Activated CD4-positive, alpha-beta T cell treated with anti-CD3 and anti-CD28 coated beads for 1 hour (primary cell): ENCODE results near the gene PSME1.
A peak's percentile ranks its signal among the peaks of the same experiment; 100 is the strongest.
"Not testable (repeated sequence)": the region's sequence is repeated elsewhere in the genome, so short reads cannot be mapped to it uniquely, and the experiment has no call there.

Experiments
- DNase-seq: peaks from one replicate; pipeline ENCODE4 v3.0.0-alpha.2; 2020

The PSME1 gene

GRCh38 chr14:24105609-24106239 lies 30.3 kb upstream of the PSME1 start:
- not testable (repeated sequence) for DNase-seq

DNA sequence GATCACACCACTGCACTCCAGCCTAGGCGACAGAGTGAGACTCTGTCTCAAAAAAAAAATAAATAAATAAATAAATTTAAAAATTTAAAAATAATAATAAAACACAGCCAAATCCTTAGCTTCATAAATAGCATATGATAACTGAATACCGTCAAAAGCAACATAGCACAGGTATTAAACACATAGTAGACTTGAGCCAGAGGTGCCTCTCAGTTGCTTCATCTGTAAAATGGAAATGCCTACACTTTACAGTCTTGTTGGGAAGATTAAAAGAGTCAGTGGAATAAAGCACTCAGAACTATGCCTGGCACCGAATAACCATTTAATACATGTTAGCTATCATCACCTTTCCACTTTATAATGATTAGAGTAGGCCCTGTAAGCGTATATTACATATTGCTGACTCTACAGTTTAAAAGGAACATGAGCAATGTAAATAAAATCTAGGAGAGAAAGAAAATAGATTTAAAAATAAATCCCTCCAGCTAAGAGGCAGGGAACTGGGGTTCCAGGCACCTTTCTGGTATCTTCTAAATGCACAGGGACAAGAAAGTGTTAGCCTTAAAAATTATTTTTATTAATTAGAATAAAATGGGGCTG lies 29.2 kb upstream of the PSME1 start:
- no peak for DNase-seq

GRCh38 chr14:24108336-24108874 lies 27.6 kb upstream of the PSME1 start:
- DNase-seq, result no peak

DNA sequence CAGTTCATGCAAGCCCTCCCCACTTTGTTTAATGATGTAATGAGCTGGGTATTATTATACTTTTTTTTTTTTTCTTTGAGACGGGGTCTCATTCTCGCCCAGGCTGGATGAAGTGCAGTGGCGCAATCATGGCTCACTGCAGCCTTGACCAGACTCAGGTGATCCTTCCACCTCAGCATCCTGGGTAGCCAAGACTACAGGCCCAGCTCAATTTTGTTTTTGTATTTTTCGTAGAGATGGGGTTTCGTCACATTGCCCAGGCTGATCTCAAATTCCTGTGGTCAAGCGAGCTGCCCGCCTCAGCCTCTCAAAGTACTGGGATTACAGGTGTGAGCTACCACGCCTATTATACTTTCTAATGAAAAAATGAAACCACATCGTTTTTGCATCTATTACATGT lies 25.9 kb upstream of the PSME1 start:
- DNase-seq, result no peak

DNA sequence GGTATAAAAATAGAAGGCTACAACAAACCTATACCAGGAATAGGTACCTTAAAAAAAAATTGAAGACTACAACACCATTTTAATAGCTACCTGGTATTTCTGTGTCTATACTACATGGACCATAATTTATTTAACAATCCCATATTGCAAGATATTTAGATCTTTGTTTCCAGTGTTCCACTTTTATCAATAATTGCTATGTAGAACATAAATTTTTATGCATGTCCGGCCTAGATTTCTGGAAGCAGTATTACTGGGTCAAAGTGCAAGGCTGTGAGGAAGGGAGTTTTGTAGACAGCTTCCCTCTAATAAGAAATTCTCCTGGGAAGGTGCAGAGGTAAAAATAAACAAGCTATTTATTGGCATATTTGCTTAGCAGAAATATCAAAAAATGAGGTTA lies 25.5 kb upstream of the PSME1 start:
- DNase-seq, result no peak

- no peak for DNase-seq
Observed at GRCh38 chr14:24113379-24113800, 22.6 kb upstream of the PSME1 start.

DNA sequence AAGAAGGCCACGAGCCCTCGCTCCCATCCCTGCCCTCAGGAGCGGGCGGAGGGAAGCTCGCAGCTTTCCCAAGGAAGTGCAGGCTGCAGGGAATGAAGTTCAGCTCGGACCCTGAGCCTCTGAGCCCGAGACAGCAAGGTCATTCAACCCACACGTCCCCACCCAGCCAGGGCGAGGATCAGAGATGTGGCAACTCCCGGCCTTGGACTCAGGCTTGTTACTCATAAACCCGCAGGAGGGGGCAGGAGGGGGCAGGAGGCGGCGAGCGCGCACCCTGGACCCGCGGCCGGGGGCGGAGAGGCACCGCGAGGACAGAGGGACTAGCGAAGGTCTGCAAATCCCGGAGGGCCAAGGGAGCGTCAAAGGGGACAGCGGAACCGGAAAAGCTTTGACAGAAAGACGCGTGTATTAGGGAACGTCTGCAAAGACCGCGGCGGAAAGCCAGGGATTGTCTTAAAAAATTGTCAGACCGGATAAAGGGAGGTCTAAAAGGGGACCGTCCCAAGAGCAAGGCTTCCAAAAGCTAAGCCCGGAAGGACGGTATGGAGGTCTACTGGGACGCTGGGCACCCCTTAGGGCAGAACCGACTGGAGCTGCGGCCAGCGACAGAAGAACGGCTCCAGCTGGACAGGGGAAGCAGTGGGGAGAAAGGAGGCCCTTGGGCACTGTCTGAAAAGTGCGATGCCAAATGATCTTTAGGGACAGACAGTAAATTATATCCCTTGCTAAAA lies 22.0 kb upstream of the PSME1 start:
- DNase-seq, result peak; percentile 62

- peak; percentile 97 for DNase-seq
Observed at GRCh38 chr14:24114532-24115421, 21.2 kb upstream of the PSME1 start, which contains the start of the genes DCAF11 and NRL. Gene DCAF11, plus strand, starts transcription at chr14:24114777. Its CDS starts 818 bp downstream, at chr14:24115595. Gene NRL, minus strand, starts transcription at chr14:24114949. Its CDS starts 32,101 bp downstream, at chr14:24082848.

DNA sequence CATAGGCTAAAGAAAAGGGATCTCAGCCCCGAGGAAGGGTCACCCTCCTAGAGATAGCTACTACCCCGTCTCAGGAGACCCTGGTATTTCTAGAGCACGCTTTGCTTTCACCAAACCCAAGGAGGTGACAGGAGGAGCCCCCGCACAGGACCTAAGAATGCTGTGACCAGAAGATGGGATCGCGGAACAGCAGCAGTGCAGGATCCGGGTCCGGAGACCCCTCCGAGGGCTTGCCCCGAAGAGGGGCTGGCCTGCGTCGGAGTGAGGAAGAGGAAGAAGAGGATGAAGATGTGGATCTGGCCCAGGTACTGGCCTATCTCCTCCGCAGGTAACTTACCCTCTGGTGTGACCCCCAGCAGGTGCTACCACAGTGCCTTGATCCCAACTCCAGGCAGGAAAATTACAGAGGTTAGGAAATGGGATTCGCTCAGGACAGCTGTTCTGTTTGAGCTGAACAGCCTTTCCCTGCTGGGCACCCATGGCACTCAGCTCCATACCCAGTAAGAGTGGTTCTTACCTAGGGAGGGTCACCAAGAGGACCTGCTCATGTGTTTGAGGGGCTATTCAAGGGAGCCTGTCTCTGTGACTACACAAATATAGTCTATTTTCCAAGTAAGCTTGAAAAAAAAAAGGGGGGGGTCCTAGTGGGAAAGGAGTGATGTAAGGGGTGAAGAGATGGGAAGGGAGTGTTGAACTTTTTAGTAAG lies 20.4 kb upstream of the PSME1 start:
- no peak for DNase-seq

- DNase-seq, result no peak
Observed at GRCh38 chr14:24116128-24116814, 19.7 kb upstream of the PSME1 start.

DNA sequence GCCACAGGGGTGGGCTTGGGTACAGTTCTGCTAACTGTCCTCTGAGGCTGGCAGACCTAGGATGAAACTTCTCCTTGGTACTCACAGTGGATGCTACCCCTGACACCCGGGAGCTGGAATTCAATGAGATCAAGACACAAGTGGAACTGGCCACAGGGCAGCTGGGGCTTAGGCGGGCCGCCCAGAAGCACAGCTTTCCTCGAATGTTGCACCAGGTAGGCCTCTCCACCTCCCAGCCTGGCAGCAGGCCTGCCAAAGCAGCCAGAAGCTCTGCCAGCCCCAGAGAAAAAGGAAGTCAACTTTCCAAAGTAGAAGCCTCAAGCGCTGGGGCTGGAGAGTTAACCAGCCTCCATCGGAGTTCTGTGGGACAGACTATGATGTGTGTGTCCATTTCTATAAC lies 18.8 kb upstream of the PSME1 start:
- DNase-seq, result no peak

- no peak for DNase-seq
Observed at GRCh38 chr14:24119691-24120090, 16.3 kb upstream of the PSME1 start.

- DNase-seq, result no peak
Observed at GRCh38 chr14:24121210-24121609, 14.8 kb upstream of the PSME1 start.

GRCh38 chr14:24122416-24122815 lies 13.6 kb upstream of the PSME1 start:
- DNase-seq, result no peak

DNA sequence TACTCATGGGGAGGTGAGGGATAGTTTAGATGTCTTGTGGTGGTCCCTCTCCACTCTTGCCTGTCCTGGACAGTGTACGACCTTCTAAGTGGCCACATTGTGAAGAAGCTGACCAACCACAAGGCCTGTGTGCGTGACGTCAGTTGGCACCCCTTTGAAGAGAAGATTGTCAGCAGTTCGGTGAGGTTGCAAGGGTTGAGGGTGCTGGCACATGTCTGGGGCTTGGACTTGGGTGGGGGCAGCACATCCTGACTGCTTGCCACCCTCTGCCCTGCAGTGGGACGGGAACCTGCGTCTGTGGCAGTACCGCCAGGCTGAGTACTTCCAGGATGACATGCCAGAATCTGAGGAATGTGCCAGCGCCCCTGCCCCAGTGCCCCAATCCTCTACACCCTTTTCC lies 13.1 kb upstream of the PSME1 start:
- no peak for DNase-seq

GRCh38 chr14:24123424-24124417 lies 12.3 kb upstream of the PSME1 start:
- DNase-seq, result no peak

DNA sequence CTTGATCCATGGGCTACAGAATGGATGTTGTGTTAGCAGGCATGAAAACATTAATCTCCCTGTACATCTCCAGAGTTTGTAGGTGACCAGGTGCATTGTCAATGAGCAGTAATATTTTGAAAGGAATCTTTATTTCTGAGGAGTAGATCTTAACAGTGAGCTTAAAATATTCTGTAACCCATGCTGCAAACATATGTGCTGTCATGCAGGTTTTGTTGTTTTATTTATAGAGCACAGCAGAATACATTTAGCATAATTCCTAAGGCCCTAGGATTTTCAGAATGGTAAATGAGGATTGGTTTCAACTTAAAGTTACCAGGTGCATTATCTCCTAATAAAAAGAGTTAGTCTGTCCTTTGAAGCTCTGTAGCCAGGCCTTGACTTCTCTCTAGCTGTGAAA lies 9.1 kb upstream of the PSME1 start:
- no peak for DNase-seq

- DNase-seq, result no peak
Observed at GRCh38 chr14:24127673-24128072, 8.3 kb upstream of the PSME1 start.

DNA sequence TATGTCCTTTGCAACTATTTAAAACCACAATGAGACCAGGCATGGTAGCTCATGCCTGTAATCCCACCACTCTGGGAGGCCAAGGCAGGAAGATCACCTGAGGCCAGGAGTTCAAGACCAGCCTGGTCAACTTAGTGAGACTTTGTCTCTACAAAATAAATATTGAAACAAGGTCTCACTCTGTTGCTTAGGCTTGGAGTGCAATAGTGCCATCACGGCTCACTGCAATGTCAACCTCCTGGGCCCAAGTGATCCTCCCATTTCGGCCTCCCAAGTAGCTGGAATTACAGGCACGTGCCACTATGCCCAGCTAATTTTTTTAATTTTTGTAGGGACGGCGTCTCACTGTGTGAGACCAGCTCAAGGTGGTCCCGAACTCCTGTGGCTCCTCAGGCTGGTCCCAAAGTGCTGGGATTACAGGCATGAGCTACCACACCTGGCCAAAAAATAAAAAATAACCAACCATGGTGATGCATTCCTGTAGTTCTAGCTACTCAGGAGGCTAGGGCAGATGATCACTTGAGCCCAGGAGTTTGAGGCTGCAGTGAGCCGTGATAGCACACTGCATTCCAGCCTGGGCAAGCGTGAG lies 6.5 kb upstream of the PSME1 start:
- no peak for DNase-seq

GRCh38 chr14:24130380-24130716 lies 5.6 kb upstream of the PSME1 start, which contains the start of gene FITM1:
Gene FITM1, plus strand, starts transcription at chr14:24130659. Its CDS starts 905 bp downstream, at chr14:24131564.
- no peak for DNase-seq
